Right lobe of liver (tissue), 6 donors: ENCODE results near the gene SCFD2. TPM values are rescaled to one million over a fixed set of nuclear protein-coding genes. Genes with fewer than 3 reads are reported as not detected.
"Not testable (repeated sequence)": the region's sequence is repeated elsewhere in the genome, so short reads cannot be mapped to it uniquely, and the experiment has no call there.

Experiments used
- ATAC-seq, 4 donors: fragments of 200-7000 bp; cut with Tn5 transposase; one replicate each; pipeline ENCODE4 v1.9.1; 2020; ENCODE audit warnings: mild to moderate bottlenecking in 4 of 4, moderate library complexity in 4 of 4
- DNase-seq, 3 donors: peaks; one replicate each; pipeline ENCODE4 v3.0.0-alpha.2; 2020
- H3K27ac ChIP-seq, 3 donors: fragments of 200-600 bp; one replicate each; pipeline ENCODE4 v1.8.0; 2022
- H3K27me3 ChIP-seq, 2 donors: fragments of 200-600 bp; one replicate each; pipeline ENCODE4 v1.8.0; 2022
- H3K36me3 ChIP-seq, 4 donors: fragments of 200-600 bp; sonication (generic) in 1 of 4; one replicate each; pipeline versions ENCODE4 v1.5.1 to v1.8.0; 2017 to 2022; ENCODE audit warnings: control low read depth in 1 of 4
- H3K4me1 ChIP-seq, 4 donors: fragments of 200-600 bp; sonication (generic) in 1 of 4; one replicate each; pipeline versions ENCODE4 v1.5.1 to v1.8.0; 2017 to 2022; ENCODE audit warnings: control low read depth in 1 of 4
- H3K4me3 ChIP-seq, 3 donors: fragments of 200-600 bp; one replicate each; pipeline ENCODE4 v1.8.0; 2022
- H3K9me3 ChIP-seq, 4 donors: fragments of 200-600 bp; sonication (generic) in 1 of 4; one replicate each; pipeline versions ENCODE4 v1.5.1 to v1.8.0; 2017 to 2022; ENCODE audit warnings: control low read depth in 1 of 4
- CTCF ChIP-seq, 4 donors: fragments of 200-600 bp in 3 of 4; fragments of 450-650 bp in 1 of 4; IDR thresholded peaks; one replicate each; pipeline versions ENCODE4 v1.5.1 to v1.8.0; 2016 to 2022; ENCODE audit warnings: antibody characterized with exemption in 4 of 4, mild to moderate bottlenecking in 2 of 4
- POLR2A ChIP-seq: fragments of 450-650 bp; IDR thresholded peaks from one replicate; pipeline ENCODE4 v1.6.1; 2017; ENCODE audit warnings: antibody characterized with exemption, mild to moderate bottlenecking
- WGBS: methylation state at CpG from one replicate; pipeline ENCODE4 v1.1.6; 2018; ENCODE audit warnings: low coverage, low lambda C conversion rate; ENCODE audit not compliant: insufficient coverage; ENCODE audit errors: missing lambda C conversion rate; 5-methylcytosine and 5-hydroxymethylcytosine counted together
- intact Hi-C, 2 donors: fragments of 100-400 bp; cut with DNase I; formaldehyde crosslinking; loops; one replicate each; pipeline versions ENCODE4 v1.11.2 to v1.14.1; 2022
- total RNA-seq, 6 experiments: library from RNA; depleted of rRNA in 2 of 6; stranded (reverse); fragments of >200 nt in 2 of 6; fragmentation: NEBNext Ultra II Directional in 3 of 6; extraction: Animal tissue kit (Norgen Biotek cat#: 25700) in 3 of 6; gene quantifications; one replicate each; pipeline versions ENCODE4 v1.1.0 to v1.2.4, GENCODE V29; 2016 to 2023
- donor health status: DM: no; HTN: yes; CAD: no.
- donor health status: DM: no; HTN: no; CAD: no.
- donor health status: DM: no; HTN: no; CAD: no.
- donor health status: DM: no; HTN: yes; CAD: no.
- donor health status: DM: no; HTN: yes; CAD: no.

Gene SCFD2
- total RNA-seq, 6 experiments from 2014 or later = 7.6 to 17.1 (median 10.3) TPM

- TF ChIP-seq CTCF (IDR thresholded peaks at IDR 0.05) = no peak
- no peak for TF ChIP-seq POLR2A
- ATAC-seq (no peak), DNase-seq (no peak)
- no peaks in the 10 kb centered on the region for H3K27me3 ChIP-seq
- no peaks in the 10 kb centered on the region for H3K9me3 ChIP-seq
- 60% methylated on average over 4 of the region's 4 CpGs for WGBS
- H3K4me1 ChIP-seq = peaks cover 0 to 30% (median 10%) of the 10 kb centered on the region in 4 donors
- H3K36me3 ChIP-seq = no peaks in the 10 kb centered on the region
- peak overlapping the region in 1 of 3 donors; percentile 31 for H3K27ac ChIP-seq
- intact Hi-C loops = no loop called here
- no peak overlapping the region for H3K4me3 ChIP-seq
These were observed 179.0 kb downstream of the SCFD2 start for GRCh38 chr4:53186714-53187358.

- ATAC-seq (peak; percentile 29 to 49 (median 38)), DNase-seq (no peak)
- Histone ChIP-seq H3K36me3 (no peaks in the 10 kb centered on the region), H3K4me1 (peaks cover 0 to 30% (median 10%) of the 10 kb centered on the region in 4 donors), H3K4me3 (no peak overlapping the region), H3K27ac (peak overlapping the region in 1 of 3 donors; percentile 31), H3K9me3 (no peaks in the 10 kb centered on the region), H3K27me3 (no peaks in the 10 kb centered on the region)
- no peak for TF ChIP-seq CTCF (IDR thresholded peaks at IDR 0.05)
- WGBS = 47% methylated on average over 4 of the region's 4 CpGs
- intact Hi-C loops = no loop called here
These were observed 179.8 kb downstream of the SCFD2 start for GRCh38 chr4:53185869-53186585.

- Histone ChIP-seq H3K4me3 (no peak overlapping the region), H3K4me1 (peaks cover 0 to 30% (median 10%) of the 10 kb centered on the region in 4 donors), H3K27me3 (no peaks in the 10 kb centered on the region), H3K9me3 (no peaks in the 10 kb centered on the region), H3K36me3 (no peaks in the 10 kb centered on the region), H3K27ac (no peak overlapping the region)
- ATAC-seq (no peak), DNase-seq (no peak)
- TF ChIP-seq CTCF (IDR thresholded peaks at IDR 0.05) = no peak
- TF ChIP-seq POLR2A = no peak
- intact Hi-C loops = no loop called here
- WGBS = 67% methylated on average over 2 of the region's 2 CpGs
These were observed 182.1 kb downstream of the SCFD2 start for GRCh38 chr4:53183754-53184153.

- H3K27me3 ChIP-seq, H3K9me3 ChIP-seq, H3K27ac ChIP-seq, H3K4me1 ChIP-seq, H3K36me3 ChIP-seq, ATAC-seq, DNase-seq, intact Hi-C loops, H3K4me3 ChIP-seq: not testable (repeated sequence)
- 100% methylated on average over 1 of the region's 4 CpGs for WGBS
These were observed 188.1 kb downstream of the SCFD2 start for GRCh38 chr4:53177751-53178150.

GRCh38 chr4:53175640-53176039 is 190.2 kb downstream of the SCFD2 start:
- Histone ChIP-seq H3K27ac (no peak overlapping the region), H3K27me3 (no peaks in the 10 kb centered on the region), H3K4me3 (no peak overlapping the region), H3K4me1 (no peaks in the 10 kb centered on the region), H3K36me3 (no peaks in the 10 kb centered on the region), H3K9me3 (no peaks in the 10 kb centered on the region)
- intact Hi-C loops = no loop called here
- DNase-seq (no peak), ATAC-seq (no peak)
- no peak for TF ChIP-seq POLR2A
- TF ChIP-seq CTCF (IDR thresholded peaks at IDR 0.05) = no peak
